Activated T-cell treated with anti-CD3 and anti-CD28 coated beads, Interleukin-2, amount 50 U/mL, for 24 hours (primary cell): ENCODE measurements around the gene HIBCH.
A peak's percentile ranks its signal among the peaks of the same experiment; 100 is the strongest.

Source experiments
- DNase-seq: peaks from one replicate; pipeline ENCODE4 v3.0.0-alpha.2; 2020
- H3K27ac Mint-ChIP-seq: 2 replicates; pipeline ENCODE4 v1.8.0; 2020; ENCODE audit warnings: mild to moderate bottlenecking, mixed read lengths
- H3K27me3 Mint-ChIP-seq: 2 replicates; pipeline ENCODE4 v1.8.0; 2020; ENCODE audit warnings: mixed read lengths
- H3K36me3 Mint-ChIP-seq: 2 replicates; pipeline ENCODE4 v1.8.0; 2020; ENCODE audit warnings: low read depth, mixed read lengths
- H3K4me1 Mint-ChIP-seq: 2 replicates; pipeline ENCODE4 v1.8.0; 2020; ENCODE audit warnings: low read depth, mixed read lengths
- H3K4me3 Mint-ChIP-seq: 2 replicates; pipeline ENCODE4 v1.8.0; 2020; ENCODE audit warnings: mild to moderate bottlenecking, moderate library complexity, mixed read lengths
- H3K9me3 Mint-ChIP-seq: 2 replicates; pipeline ENCODE4 v1.8.0; 2020; ENCODE audit warnings: mixed read lengths

The HIBCH gene

GRCh38 chr2:190184460-190184859 is 135.2 kb downstream of the HIBCH start:
- Mint-ChIP-seq H3K4me3 (no peak overlapping the region), H3K4me1 (peaks cover 9% of the 10 kb centered on the region), H3K9me3 (no peaks in the 10 kb centered on the region), H3K27me3 (peaks cover 18% of the 10 kb centered on the region), H3K27ac (no peak overlapping the region), H3K36me3 (no peaks in the 10 kb centered on the region)
- DNase-seq: no peak

- no peak for DNase-seq
- peaks cover 23% of the 10 kb centered on the region for H3K27me3 Mint-ChIP-seq
- no peak overlapping the region for H3K27ac Mint-ChIP-seq
- no peaks in the 10 kb centered on the region for H3K9me3 Mint-ChIP-seq
- H3K4me3 Mint-ChIP-seq: no peak overlapping the region
- no peaks in the 10 kb centered on the region for H3K36me3 Mint-ChIP-seq
- peaks cover 9% of the 10 kb centered on the region for H3K4me1 Mint-ChIP-seq
These were observed 136.1 kb downstream of the HIBCH start for GRCh38 chr2:190183539-190183938.

GRCh38 chr2:190182071-190182524 is 137.5 kb downstream of the HIBCH start:
- no peak overlapping the region for H3K27ac Mint-ChIP-seq
- no peaks in the 10 kb centered on the region for H3K36me3 Mint-ChIP-seq

GRCh38 chr2:190181123-190181669 is 138.4 kb downstream of the HIBCH start:
- Mint-ChIP-seq H3K36me3 (no peaks in the 10 kb centered on the region), H3K4me1 (peaks cover 9% of the 10 kb centered on the region), H3K9me3 (no peaks in the 10 kb centered on the region), H3K27ac (no peak overlapping the region), H3K4me3 (peak overlapping the region; percentile 50), H3K27me3 (peaks cover 41% of the 10 kb centered on the region)
- DNase-seq: no peak

More at GRCh38 chr2:190182071-190182524, 137.5 kb downstream of the HIBCH start:
- Mint-ChIP-seq H3K9me3 (no peaks in the 10 kb centered on the region), H3K4me1 (peaks cover 9% of the 10 kb centered on the region), H3K4me3 (no peak overlapping the region), H3K27me3 (peaks cover 36% of the 10 kb centered on the region)
- no peak for DNase-seq

GRCh38 chr2:190180313-190181122 is 139.1 kb downstream of the HIBCH start:
- Mint-ChIP-seq H3K9me3 (no peaks in the 10 kb centered on the region), H3K4me1 (peaks cover 9% of the 10 kb centered on the region), H3K36me3 (no peaks in the 10 kb centered on the region), H3K4me3 (peak overlapping the region; percentile 50), H3K27me3 (peaks cover 41% of the 10 kb centered on the region), H3K27ac (no peak overlapping the region)
- DNase-seq: peak; percentile 50

- DNase-seq: no peak
- peak overlapping the region; percentile 45 for H3K4me3 Mint-ChIP-seq
- H3K9me3 Mint-ChIP-seq: no peaks in the 10 kb centered on the region
- no peak overlapping the region for H3K27ac Mint-ChIP-seq
- peaks cover 9% of the 10 kb centered on the region for H3K4me1 Mint-ChIP-seq
- peaks cover 41% of the 10 kb centered on the region for H3K27me3 Mint-ChIP-seq
- no peaks in the 10 kb centered on the region for H3K36me3 Mint-ChIP-seq
These were observed 139.8 kb downstream of the HIBCH start for GRCh38 chr2:190179754-190180312.

GRCh38 chr2:190178066-190178722 is 141.4 kb downstream of the HIBCH start:
- Mint-ChIP-seq H3K27ac (no peak overlapping the region), H3K36me3 (no peaks in the 10 kb centered on the region), H3K9me3 (peaks cover 9% of the 10 kb centered on the region), H3K4me3 (no peak overlapping the region), H3K27me3 (peaks cover 44% of the 10 kb centered on the region), H3K4me1 (peaks cover 9% of the 10 kb centered on the region)
- DNase-seq: no peak

GRCh38 chr2:190177249-190178040 is 142.2 kb downstream of the HIBCH start:
- H3K4me3 Mint-ChIP-seq: no peak overlapping the region
- H3K27ac Mint-ChIP-seq: no peak overlapping the region
- H3K36me3 Mint-ChIP-seq: no peaks in the 10 kb centered on the region
- H3K27me3 Mint-ChIP-seq: peaks cover 44% of the 10 kb centered on the region
- H3K9me3 Mint-ChIP-seq: peaks cover 9% of the 10 kb centered on the region
- DNase-seq: no peak
- peaks cover 9% of the 10 kb centered on the region for H3K4me1 Mint-ChIP-seq

- Mint-ChIP-seq H3K36me3 (no peaks in the 10 kb centered on the region), H3K27ac (no peak overlapping the region), H3K4me3 (no peak overlapping the region), H3K4me1 (no peaks in the 10 kb centered on the region), H3K9me3 (peaks cover 12% of the 10 kb centered on the region), H3K27me3 (peaks cover 20% of the 10 kb centered on the region)
- DNase-seq: no peak
These were observed 146.2 kb downstream of the HIBCH start for GRCh38 chr2:190173392-190173791.

GRCh38 chr2:190170673-190171072 is 149.0 kb downstream of the HIBCH start:
- H3K4me3 Mint-ChIP-seq: no peak overlapping the region
- peaks cover 12% of the 10 kb centered on the region for H3K9me3 Mint-ChIP-seq
- H3K27ac Mint-ChIP-seq: no peak overlapping the region
- DNase-seq: no peak
- no peaks in the 10 kb centered on the region for H3K4me1 Mint-ChIP-seq
- H3K36me3 Mint-ChIP-seq: no peaks in the 10 kb centered on the region
- H3K27me3 Mint-ChIP-seq: peaks cover 4% of the 10 kb centered on the region

- Mint-ChIP-seq H3K4me1 (no peaks in the 10 kb centered on the region), H3K36me3 (no peaks in the 10 kb centered on the region), H3K27me3 (peaks cover 4% of the 10 kb centered on the region), H3K4me3 (no peak overlapping the region), H3K27ac (no peak overlapping the region), H3K9me3 (peaks cover 12% of the 10 kb centered on the region)
- DNase-seq: no peak
These were observed 150.2 kb downstream of the HIBCH start for GRCh38 chr2:190169221-190170072.

GRCh38 chr2:190167702-190168101 is 151.9 kb downstream of the HIBCH start:
- H3K4me3 Mint-ChIP-seq: no peak overlapping the region
- H3K27me3 Mint-ChIP-seq: no peaks in the 10 kb centered on the region
- no peak overlapping the region for H3K27ac Mint-ChIP-seq
- DNase-seq: no peak
- H3K9me3 Mint-ChIP-seq: peaks cover 3% of the 10 kb centered on the region
- no peaks in the 10 kb centered on the region for H3K36me3 Mint-ChIP-seq
- H3K4me1 Mint-ChIP-seq: no peaks in the 10 kb centered on the region

- Mint-ChIP-seq H3K9me3 (peaks cover 3% of the 10 kb centered on the region), H3K27ac (no peak overlapping the region), H3K36me3 (no peaks in the 10 kb centered on the region), H3K4me3 (no peak overlapping the region), H3K4me1 (no peaks in the 10 kb centered on the region), H3K27me3 (no peaks in the 10 kb centered on the region)
- no peak for DNase-seq
These were observed 154.1 kb downstream of the HIBCH start for GRCh38 chr2:190165491-190165890.
